ENCODE data around the gene PRKN.

DNA sequence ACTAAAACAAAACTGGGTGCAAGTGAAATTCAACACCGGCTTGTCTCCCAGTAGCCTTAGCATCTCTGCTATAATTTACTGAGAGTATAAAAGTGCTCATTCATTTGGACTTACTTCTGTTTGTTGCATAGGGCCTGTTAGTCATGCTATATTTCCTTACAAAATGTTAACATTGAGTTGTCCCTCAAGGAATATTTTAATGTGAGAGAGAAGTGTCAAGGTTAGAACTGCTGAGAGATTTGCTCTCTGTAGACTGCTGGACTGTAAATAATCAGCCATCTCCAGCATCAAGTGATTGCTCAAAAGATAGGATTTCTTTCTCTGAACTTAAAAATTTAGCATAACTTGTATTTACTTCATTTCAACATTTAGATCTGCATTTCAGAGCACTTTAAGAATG is 1125.2 kb downstream of the PRKN start:
- TF ChIP-seq CTCF (conservative IDR thresholded peaks at IDR 0.05; ENCODE audit: low read depth, low read length) = no peak
- no peak for TF ChIP-seq EZH2 (IDR thresholded peaks at IDR 0.05; ENCODE audit: borderline replicate concordance, low read depth, low read length, poor library complexity, severe bottlenecking)

Measured in A673 (cell line).